ENCODE measurements around the gene CLOCK. TPM values are rescaled to one million over a fixed set of nuclear protein-coding genes. Genes with fewer than 3 reads are reported as not detected.

Gene CLOCK
- total and polyA plus RNA-seq, 9 of the 15 experiments (the other 6 are each of a cell fraction or from before 2014, with no cell fraction given): 3.7 to 14.4 (median 9.4) TPM

DNA sequence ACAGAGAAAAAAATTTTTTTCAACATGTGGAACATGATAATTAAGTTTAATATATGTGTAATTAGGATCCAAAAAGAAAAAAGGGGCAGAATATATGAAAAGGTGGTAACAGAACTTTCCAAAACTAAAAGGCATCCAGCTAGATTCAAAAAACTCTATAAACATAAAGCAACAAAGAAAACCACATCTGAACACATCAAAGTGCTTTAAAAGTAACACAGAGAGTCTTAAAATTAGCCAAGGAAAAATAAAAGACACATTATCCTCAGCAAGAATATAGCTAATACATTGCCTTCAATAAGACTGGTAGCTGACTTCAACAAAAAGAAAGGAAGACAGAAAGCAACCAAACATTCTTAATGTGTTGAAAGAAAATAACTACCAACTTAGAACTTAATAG, 8.2 kb downstream of the CLOCK start:
- intact Hi-C loops (cut with micrococcal nuclease) (no loop called here), in situ Hi-C loops (cut with MboI) (no loop called here)
- Histone ChIP-seq H3K4me3 (no peak overlapping the region), H3K9me1 (ENCODE audit: control insufficient read depth, insufficient read depth, low read length) (no peaks in the 10 kb centered on the region), H3K27ac (ENCODE audit: extremely low read depth, low read depth, low read length) (no peak overlapping the region), H3K36me3 (ENCODE audit: control insufficient read depth, insufficient read depth, low read length) (peaks cover 8% of the 10 kb centered on the region; the same call in 1 of the 3 replicates), H2AFZ (ENCODE audit: low read depth, low read length) (no peak overlapping the region), H3K9ac (ENCODE audit: insufficient read depth in 1 of 2, low read depth in 2 of 2, low read length in 2 of 2) (no peak overlapping the region), H3K4me2 (ENCODE audit: insufficient read depth, low read length) (no peak overlapping the region), H3K27me3 (ENCODE audit: control insufficient read depth in 2 of 2, insufficient read depth in 2 of 2, low read length in 2 of 2) (no peaks in the 10 kb centered on the region), H3K4me1 (replicated peaks in 1 of 2; ENCODE audit: control insufficient read depth in 2 of 2, insufficient read depth in 2 of 2, low read length in 2 of 2) (peaks cover 0 to 14% of the 10 kb centered on the region in 2 experiments; a peak in 3 of 5 replicates), H4K20me1 (replicated peaks; ENCODE audit: control insufficient read depth, insufficient read depth, low read length) (no peaks in the 10 kb centered on the region), H3K9me3 (replicated peaks; ENCODE audit: control insufficient read depth, insufficient read depth, low read depth, low read length) (0 out of 2 replicates have a peak, but pooled peaks cover 2% of the 10 kb centered on the region), H3K79me2 (ENCODE audit: control insufficient read depth, insufficient read depth, low read length) (peaks cover 91% of the 10 kb centered on the region)
- DNase-seq (ENCODE audit: extremely low read depth in 1 of 4, low spot score in 3 of 4) (no peak), ATAC-seq (no peak), FAIRE-seq (no peak)
- BruUV-seq (replicated peaks): no TSS peak
- CTCF ChIA-PET (ENCODE audit: low intra/inter-chr PET ratio): no interaction called here
- TF ChIP-seq KDM2B (CRISPR knock-in tag; IDR thresholded peaks at IDR 0.05) (no peak), PCBP2 (IDR thresholded peaks at IDR 0.05; ENCODE audit: low read depth, low read length, poor library complexity, severe bottlenecking) (no peak), TAF9B (IDR thresholded peaks at IDR 0.05; ENCODE audit: partially characterized antibody) (peak; percentile 12)
- TF ChIP-seq, protein P1, sequence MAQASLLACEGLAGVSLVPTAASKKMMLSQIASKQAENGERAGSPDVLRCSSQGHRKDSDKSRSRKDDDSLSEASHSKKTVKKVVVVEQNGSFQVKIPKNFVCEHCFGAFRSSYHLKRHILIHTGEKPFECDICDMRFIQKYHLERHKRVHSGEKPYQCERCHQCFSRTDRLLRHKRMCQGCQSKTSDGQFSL (CRISPR knock-in tag; IDR thresholded peaks at IDR 0.05): no peak
- TF ChIP-seq, protein P1 (tag; IDR thresholded peaks at IDR 0.05): no peak
- TF ChIP-seq, protein P2, sequence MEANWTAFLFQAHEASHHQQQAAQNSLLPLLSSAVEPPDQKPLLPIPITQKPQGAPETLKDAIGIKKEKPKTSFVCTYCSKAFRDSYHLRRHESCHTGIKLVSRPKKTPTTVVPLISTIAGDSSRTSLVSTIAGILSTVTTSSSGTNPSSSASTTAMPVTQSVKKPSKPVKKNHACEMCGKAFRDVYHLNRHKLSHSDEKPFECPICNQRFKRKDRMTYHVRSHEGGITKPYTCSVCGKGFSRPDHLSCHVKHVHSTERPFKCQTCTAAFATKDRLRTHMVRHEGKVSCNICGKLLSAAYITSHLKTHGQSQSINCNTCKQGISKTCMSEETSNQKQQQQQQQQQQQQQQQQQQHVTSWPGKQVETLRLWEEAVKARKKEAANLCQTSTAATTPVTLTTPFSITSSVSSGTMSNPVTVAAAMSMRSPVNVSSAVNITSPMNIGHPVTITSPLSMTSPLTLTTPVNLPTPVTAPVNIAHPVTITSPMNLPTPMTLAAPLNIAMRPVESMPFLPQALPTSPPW (CRISPR knock-in tag; IDR thresholded peaks at IDR 0.05): no peak
- POLR2A ChIA-PET: interaction anchor here (0.6 kb wide), 1 partner anchor 10 kb away, joined by 3 read pairs; no protein-coding TSS in a partner anchor

All from K562 (cell line).